ENCODE data around the gene CHMP3.

Gene CHMP3

DNA sequence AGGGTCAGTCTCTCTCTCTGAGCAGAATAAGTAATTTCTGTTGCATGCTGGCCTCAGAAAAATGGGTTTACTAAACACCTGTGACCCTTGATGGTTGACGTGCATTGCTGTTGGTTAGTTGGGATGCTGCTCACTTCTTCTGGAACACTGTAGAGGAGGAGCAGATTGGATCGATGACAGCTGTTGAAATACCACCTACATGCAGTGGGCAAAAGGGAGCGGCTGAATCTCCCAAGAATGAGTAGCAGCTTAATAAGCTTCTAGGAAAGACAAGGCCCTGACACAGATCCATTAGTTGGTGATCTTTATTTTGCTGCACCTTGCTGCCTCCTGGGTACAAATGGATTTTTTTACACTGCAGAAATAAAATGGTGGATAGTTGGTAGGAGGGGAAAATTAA, 78.9 kb downstream of the CHMP3 start:
- no peak for FAIRE-seq
- no peak for DNase-seq (ENCODE audit: insufficient read length, low spot score)
- no peak for TF ChIP-seq POLR2A (IDR thresholded peaks at IDR 0.05; ENCODE audit: low read depth, low read length)

DNA sequence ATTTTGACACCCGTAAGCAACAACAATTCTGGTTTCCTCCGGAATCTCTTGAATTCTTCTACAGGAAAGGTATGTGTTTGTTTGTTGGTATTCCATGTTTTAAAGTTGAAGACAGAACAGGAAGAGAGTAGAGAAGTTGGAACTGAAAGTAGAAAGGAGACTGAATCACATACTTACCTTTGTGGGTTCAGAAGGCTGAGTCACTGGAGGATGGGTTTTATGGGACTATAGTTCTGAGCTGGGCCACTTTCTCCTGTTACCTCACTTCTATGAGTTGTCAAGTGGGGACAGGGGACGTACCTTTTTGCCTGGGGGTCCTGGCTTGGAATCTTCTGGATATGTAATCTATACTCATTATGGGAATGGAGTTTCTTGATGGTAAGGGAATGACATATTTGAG, 81.2 kb downstream of the CHMP3 start:
- FAIRE-seq (no peak), DNase-seq (ENCODE audit: insufficient read length, low spot score) (no peak)
- TF ChIP-seq POLR2A (IDR thresholded peaks at IDR 0.05; ENCODE audit: low read depth, low read length) = no peak

DNA sequence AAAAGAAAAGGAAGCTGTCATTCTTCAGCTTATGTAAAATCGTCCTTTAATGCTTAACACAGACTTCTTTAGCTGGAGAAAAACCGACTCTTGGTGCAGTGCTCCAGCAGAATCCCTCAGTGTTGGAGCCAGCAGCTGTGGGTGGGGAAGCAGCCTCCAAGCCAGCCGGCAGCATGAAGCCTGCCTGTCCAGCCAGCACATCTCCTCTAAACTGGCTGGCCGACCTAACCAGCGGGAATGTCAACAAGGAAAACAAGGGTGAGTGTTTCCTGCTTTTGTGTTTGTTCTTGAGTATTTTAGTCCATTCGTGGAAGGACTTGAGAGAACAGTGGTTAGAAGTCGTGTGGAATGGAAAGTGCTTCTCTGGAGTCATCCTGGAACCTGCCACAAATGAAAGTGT, 83.1 kb downstream of the CHMP3 start:
- FAIRE-seq (no peak), DNase-seq (ENCODE audit: insufficient read length, low spot score) (no peak)
- no peak for TF ChIP-seq POLR2A (IDR thresholded peaks at IDR 0.05; ENCODE audit: low read depth, low read length)

DNA sequence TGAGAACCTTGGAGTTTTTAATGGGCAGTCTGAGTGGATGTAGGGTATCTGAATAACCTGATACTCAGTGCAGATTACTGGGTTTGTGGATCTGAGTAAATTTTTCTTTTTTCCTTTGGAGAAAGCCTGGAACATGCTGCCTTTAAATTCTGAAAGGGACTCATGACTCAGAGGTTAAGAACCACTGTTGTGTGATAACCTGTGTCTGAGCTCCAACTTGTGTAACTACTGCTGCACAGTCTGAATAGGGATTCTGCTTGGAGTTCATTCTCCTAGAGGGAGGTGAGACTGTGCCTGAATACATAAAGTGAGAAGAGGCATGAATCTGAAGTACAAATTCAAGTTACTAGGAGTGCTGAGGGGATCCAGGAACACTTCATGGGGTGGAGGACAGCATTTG, 85.9 kb downstream of the CHMP3 start:
- DNase-seq (ENCODE audit: insufficient read length, low spot score) (no peak), FAIRE-seq (no peak)
- no peak for TF ChIP-seq POLR2A (IDR thresholded peaks at IDR 0.05; ENCODE audit: low read depth, low read length)

DNA sequence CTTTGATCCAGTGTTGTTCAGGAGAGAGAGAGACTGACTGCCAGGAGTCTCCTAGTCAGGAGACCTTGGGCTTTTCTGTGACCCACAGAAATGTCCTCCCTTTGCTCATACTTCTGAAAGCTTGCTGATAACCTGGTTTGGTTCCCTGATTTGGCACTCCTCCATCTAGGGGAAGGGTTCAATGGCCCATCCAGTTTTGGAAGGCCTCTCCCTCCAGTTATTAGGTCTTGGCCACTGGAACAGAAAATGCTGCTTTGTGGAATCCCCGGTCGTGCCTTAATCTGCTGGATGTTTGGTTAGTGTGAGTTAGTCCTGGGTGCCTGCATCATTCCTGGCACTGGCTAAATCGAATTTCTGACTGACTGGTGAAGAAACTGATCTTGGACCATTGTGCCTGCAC, 86.3 kb downstream of the CHMP3 start:
- DNase-seq (ENCODE audit: insufficient read length, low spot score) (no peak), FAIRE-seq (no peak)
- TF ChIP-seq POLR2A (IDR thresholded peaks at IDR 0.05; ENCODE audit: low read depth, low read length) = no peak

DNA sequence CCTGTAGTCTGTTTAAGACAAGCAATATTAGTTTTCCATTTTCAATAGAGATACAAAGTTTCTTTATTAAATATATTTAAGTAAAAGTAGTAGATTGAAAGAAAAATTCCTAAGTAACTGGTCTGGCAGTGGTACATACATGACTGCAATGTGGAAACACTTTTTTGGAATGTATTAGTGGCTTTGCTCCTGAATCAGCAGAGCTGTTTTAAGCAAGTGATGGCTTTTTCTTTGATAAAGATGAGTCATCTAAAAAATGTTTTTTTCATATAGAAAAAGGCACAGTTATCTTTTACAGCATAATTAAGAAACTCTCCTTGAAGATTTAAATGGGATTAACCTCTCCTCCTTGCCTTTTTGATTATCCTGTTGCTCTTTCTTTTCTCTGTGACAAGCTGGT, 87.2 kb downstream of the CHMP3 start:
- TF ChIP-seq POLR2A (IDR thresholded peaks at IDR 0.05; ENCODE audit: low read depth, low read length) = no peak
- no peak for DNase-seq (ENCODE audit: insufficient read length, low spot score)
- FAIRE-seq = no peak

DNA sequence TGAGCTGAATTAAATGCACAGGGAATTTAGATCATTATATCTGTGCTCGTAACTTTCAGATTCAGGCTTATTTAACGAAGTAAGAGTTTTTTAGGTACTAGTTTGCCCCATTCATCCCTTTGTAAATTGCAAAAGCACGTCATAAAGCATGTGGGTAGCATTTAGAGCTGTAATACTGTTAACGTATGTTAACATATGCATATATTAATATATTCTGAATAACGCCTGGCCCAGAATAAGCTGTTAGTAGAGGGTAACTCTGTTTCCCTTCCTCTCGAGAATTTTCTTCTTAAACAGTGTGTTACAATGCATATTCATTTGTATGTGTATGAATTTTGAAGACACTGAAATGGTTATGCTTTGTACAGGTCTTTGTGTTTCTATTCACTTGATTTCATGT, 91.6 kb downstream of the CHMP3 start:
- DNase-seq (ENCODE audit: insufficient read length, low spot score) (no peak), FAIRE-seq (no peak)
- no peak for TF ChIP-seq POLR2A (IDR thresholded peaks at IDR 0.05; ENCODE audit: low read depth, low read length)

DNA sequence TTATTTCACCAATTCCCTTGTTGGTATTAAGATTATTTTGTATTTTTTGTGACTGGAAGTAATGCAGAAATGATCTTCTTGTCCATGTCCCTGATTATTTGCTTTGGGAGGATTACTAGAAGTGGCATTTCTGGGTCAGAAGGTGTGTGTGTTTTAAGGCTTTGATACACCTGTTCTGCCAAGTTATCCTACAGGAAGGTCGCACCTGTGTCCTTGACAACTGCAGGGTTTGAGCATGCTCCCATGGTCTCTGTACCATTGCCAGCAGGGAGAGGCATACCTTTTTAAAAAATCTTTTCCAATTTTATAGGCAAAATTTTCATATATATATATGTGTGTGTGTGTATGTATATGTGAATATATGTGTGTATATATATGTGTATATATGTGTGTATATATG, 92.4 kb downstream of the CHMP3 start:
- no peak for DNase-seq (ENCODE audit: insufficient read length, low spot score)
- FAIRE-seq = no peak
- no peak for TF ChIP-seq POLR2A (IDR thresholded peaks at IDR 0.05; ENCODE audit: low read depth, low read length)

DNA sequence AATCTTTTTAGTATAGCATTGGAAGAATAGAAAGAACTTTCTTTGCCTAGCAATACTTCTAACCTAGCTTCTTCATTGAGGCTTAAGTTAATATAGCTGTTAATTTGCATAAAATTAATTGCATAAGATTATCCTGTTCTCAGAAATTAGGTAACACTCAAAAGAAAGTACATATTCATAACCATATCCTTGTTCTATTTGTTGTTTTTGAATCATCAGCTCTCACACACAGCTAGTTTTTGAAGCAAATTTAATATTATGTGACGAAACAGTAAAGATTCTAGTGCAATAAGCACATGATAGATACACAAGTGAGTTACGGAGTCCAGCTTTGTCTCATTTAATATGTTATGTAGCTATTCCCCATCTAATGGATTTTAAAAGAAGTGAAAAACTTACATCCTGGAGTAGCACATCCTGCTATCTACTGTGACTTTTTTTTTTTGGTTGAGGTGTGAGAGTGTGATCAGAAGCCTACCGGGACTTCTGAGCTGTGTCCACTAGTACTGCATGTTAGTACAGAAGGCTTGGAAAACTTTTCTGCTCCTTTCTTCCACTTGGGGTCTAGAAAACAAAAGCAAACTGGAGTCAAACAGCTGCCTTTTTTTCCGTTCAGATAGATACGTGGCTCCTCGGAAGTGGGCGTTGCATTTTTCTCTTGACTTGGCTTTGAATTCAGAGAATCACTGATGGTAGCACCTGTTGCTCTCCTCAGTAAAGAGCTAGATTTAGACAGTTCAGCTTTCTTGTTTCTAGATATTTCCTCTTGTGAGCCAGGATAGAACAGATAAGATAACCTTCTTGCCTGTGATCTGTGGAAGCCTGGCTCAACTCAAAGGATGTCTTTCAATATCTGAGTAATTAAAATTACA, 94.8 kb downstream of the CHMP3 start:
- TF ChIP-seq POLR2A (IDR thresholded peaks at IDR 0.05; ENCODE audit: low read depth, low read length) = no peak
- DNase-seq (ENCODE audit: insufficient read length, low spot score) (no peak), FAIRE-seq (no peak)

DNA sequence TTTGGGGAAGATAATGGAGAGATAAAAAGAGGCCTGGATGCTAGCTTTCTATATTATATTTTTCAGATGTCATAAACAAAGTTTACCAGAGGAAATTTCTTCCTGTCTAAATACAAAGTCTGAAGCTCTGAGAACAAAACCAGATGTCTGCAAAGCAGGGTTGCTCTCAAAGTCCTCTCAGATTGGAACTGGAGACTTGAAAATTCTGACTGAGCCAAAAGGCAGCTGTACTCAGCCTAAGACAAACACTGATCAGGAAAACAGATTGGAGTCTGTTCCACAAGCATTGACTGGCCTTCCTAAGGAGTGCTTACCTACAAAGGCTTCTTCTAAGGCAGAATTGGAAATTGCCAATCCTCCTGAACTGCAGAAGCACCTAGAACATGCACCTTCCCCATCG, 96.9 kb downstream of the CHMP3 start:
- FAIRE-seq (no peak), DNase-seq (ENCODE audit: insufficient read length, low spot score) (no peak)
- TF ChIP-seq POLR2A (IDR thresholded peaks at IDR 0.05; ENCODE audit: low read depth, low read length) = no peak

DNA sequence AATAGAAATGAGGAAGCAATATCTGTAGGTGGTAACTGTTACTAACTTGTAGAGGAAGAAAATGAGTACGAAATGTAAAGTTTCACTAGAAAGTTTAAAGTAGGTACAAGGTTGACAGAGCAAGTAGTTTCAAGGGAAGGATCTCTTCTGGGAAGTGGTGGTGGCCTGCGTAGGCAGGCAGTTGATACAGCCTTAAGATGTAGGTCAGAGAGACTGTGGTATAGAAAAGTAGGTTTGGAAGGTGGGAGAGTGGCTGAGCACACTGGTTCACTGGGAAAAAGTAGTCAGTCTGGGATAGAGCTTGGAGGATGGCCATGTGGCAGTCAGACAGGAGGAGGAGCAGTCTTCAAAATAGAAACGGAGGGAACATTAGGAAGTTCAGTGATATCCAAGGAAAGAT, 98.6 kb downstream of the CHMP3 start:
- no peak for FAIRE-seq
- no peak for DNase-seq (ENCODE audit: insufficient read length, low spot score)
- no peak for TF ChIP-seq POLR2A (IDR thresholded peaks at IDR 0.05; ENCODE audit: low read depth, low read length)

DNA sequence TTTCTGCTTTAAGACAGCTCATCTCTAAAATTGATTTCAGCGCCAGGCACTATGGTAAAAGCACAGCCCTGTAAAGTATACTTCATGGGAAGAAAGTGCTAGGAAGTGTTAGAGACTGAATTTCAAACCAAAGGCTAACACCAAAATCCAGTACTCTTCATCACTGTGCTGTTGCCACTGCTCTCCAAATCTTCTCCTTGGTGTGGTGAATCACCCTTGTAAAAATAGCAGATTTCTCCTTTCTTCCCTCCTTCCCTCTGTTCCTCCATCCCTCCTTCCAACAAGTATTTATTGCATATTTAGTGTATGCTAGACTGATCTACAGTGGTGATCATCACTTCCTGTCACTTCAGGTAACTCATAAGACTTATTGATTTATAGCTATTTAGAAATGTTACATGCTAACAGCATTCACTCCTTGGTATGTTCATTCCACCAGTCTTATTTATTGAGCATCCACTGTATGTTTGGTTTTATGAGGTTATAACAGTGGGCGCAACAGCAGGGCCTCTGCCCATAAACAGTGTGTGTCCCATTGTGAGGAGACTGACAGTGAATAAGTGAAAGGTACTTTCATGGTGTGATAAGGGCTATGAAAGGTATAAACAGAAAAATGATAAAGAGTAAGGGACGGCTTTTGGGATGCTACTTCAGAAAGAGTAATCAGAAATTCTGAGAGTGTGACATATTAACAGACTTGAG, 102.0 kb downstream of the CHMP3 start:
- DNase-seq (ENCODE audit: insufficient read length, low spot score) (no peak), FAIRE-seq (no peak)
- no peak for TF ChIP-seq POLR2A (IDR thresholded peaks at IDR 0.05; ENCODE audit: low read depth, low read length)

DNA sequence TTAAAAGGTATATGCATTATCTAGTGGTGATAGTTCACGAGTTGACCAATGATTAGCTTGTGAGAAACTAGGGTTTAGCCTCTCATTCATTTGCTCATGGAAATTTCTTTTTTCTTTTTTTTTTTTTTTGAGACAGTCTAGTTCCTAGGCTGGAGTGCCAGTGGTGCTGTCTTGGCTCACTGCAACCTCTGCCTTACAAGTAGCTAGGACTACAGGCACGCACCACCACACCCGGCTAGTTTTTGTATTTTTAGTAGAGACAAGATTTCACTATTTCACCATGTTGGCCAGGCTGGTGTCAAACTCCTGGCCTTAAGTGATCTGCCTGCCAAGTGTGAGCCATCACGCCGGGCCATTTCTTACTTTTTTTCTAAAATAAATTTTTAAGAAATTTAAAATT, 108.1 kb downstream of the CHMP3 start:
- TF ChIP-seq POLR2A (IDR thresholded peaks at IDR 0.05; ENCODE audit: low read depth, low read length) = no peak
- FAIRE-seq (no peak), DNase-seq (ENCODE audit: insufficient read length, low spot score) (no peak)

DNA sequence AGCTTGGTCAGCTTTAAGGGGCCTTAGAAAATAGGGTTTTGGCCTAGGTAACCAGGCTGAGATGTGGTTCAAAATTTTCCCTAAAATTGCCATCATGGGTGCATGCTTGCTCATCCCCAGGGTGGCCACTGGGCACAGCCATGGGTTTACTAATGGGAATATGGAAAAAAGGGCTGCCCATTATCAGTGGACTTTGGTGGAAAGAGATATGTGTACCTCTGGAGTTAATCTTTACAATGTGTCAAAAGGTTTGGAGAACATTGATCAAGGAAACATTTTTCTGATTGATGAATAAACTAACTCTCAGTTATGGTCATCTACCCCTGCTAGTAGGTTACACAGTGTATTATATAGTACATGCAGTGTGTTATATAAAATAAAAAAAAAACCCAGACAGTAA, 109.0 kb downstream of the CHMP3 start:
- no peak for DNase-seq (ENCODE audit: insufficient read length, low spot score)
- no peak for FAIRE-seq
- no peak for TF ChIP-seq POLR2A (IDR thresholded peaks at IDR 0.05; ENCODE audit: low read depth, low read length)

DNA sequence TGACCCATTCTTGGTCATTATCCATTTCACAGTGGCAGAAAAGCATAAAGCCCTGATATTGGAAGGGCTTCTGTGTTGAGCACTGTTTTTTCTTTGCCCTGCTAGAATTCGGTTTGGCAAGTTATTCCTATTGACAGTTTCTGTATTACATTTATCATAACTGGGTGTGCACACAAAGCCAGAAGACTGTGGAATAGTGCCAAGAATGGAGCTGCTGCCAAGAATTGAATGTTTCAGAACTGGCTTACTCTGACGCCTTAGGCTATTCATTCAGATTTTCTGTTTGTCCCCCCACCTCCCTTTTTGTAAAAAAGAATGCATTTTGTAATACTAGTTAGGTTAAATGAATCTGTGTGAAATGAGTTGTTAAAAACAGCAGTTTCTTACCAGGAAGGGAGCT, 109.4 kb downstream of the CHMP3 start:
- TF ChIP-seq POLR2A (IDR thresholded peaks at IDR 0.05; ENCODE audit: low read depth, low read length) = no peak
- FAIRE-seq (no peak), DNase-seq (ENCODE audit: insufficient read length, low spot score) (no peak)
